GM12878 (cell line): ENCODE results near the gene OPRM1. TPM values are rescaled to one million over a fixed set of nuclear protein-coding genes. Genes with fewer than 3 reads are reported as not detected.

Experiments
- ATAC-seq: fragments of 200-7000 bp; cut with Tn5 transposase; 3 replicates; pipeline ENCODE4 v1.9.1; 2020; ENCODE audit warnings: mild to moderate bottlenecking, moderate library complexity
- BruUV-seq: library from RNA; stranded (reverse); fragments of 400-500 nt; replicated peaks from 2 replicates; lab custom pipeline; 2021; lab: Mats Ljungman, UMichigan
- CTCF ChIA-PET: fragments of 300-600 bp; sonication (Branson Sonifier 250); formaldehyde crosslinking; extraction: SDS; loops from one replicate; lab custom pipeline; 2021; ENCODE audit warnings: inconsistent platforms; lab: Yijun Ruan, JAX
- POLR2A ChIA-PET: fragments of 350-600 bp; formaldehyde crosslinking; extraction: SDS; loops from one replicate; lab custom pipeline; 2021; ENCODE audit warnings: inconsistent platforms; lab: Charles Lee
- RAD21 ChIA-PET: fragments of 300-600 bp; sonication (Branson Sonifier 250); formaldehyde crosslinking; loops from one replicate; lab custom pipeline; 2023; ENCODE audit warnings: antibody characterized with exemption; ENCODE audit not compliant: unreplicated experiment; lab: Charles Lee
- SMC1A ChIA-PET: fragments of 300-600 bp; sonication (Branson Sonifier 250); formaldehyde crosslinking; loops from one replicate; lab custom pipeline; 2023; ENCODE audit not compliant: unreplicated experiment, uncharacterized antibody; lab: Charles Lee
- DNase-seq: peaks from one replicate; pipeline ENCODE4 v3.0.0-alpha.2; 2011; ENCODE audit warnings: low read depth, low spot score
- FAIRE-seq: peaks from 3 replicates; lab custom pipeline; 2011; peaks lifted over from hg19 to GRCh38; lab: Jason Lieb, UNC
- H2AFZ ChIP-seq: 2 replicates; pipeline ENCODE4 v1.6.0; 2011; ENCODE audit warnings: low read depth, low read length, control low read depth; ENCODE audit not compliant: control insufficient read depth
- H3K27ac ChIP-seq: 2 replicates; pipeline ENCODE4 v1.5.1; 2011; ENCODE audit warnings: control low read depth; ENCODE audit not compliant: control insufficient read depth, insufficient read depth
- H3K27me3 ChIP-seq, 2 experiments: replicated peaks in 1 of 2; 2 replicates each; pipeline versions ENCODE4 v1.6.0 to v1.6.1; 2011; ENCODE audit warnings: low read length in 1 of 2; ENCODE audit not compliant: control insufficient read depth in 2 of 2, insufficient read depth in 2 of 2
- H3K36me3 ChIP-seq, 2 experiments: 2 replicates each; pipeline ENCODE4 v1.5.1; 2011; ENCODE audit warnings: low read length in 1 of 2; ENCODE audit not compliant: control insufficient read depth in 2 of 2, insufficient read depth in 2 of 2
- H3K4me1 ChIP-seq: 2 replicates; pipeline ENCODE4 v1.6.1; 2011; ENCODE audit warnings: mild to moderate bottlenecking, low read length, moderate library complexity, mixed read lengths; ENCODE audit not compliant: control insufficient read depth, insufficient read depth
- H3K4me2 ChIP-seq: 2 replicates; pipeline ENCODE4 v1.6.0; 2011; ENCODE audit warnings: control low read depth; ENCODE audit not compliant: control insufficient read depth, insufficient read depth
- H3K4me3 ChIP-seq: fragments of 200-600 bp; sonication (generic); 2 replicates; pipeline ENCODE4 v1.5.1; 2016
- H3K79me2 ChIP-seq: 2 replicates; pipeline ENCODE4 v1.6.0; 2011; ENCODE audit warnings: low read length; ENCODE audit not compliant: control insufficient read depth, insufficient read depth
- H3K9ac ChIP-seq: 2 replicates; pipeline ENCODE4 v1.8.0; 2011; ENCODE audit warnings: low read length, control low read depth, mixed read lengths; ENCODE audit not compliant: control insufficient read depth, insufficient read depth
- H3K9me3 ChIP-seq: replicated peaks from 3 replicates; pipeline ENCODE4 v1.5.1; 2011; ENCODE audit warnings: mild to moderate bottlenecking, low read length; ENCODE audit not compliant: control insufficient read depth, insufficient read depth
- H4K20me1 ChIP-seq: 2 replicates; pipeline ENCODE4 v1.6.0; 2011; ENCODE audit not compliant: control insufficient read depth, insufficient read depth
- ASH2L ChIP-seq: fragments of 300-600, 200-600 bp; sonication (generic); IDR thresholded peaks from 2 replicates; pipeline ENCODE4 v1.6.1; 2017; ENCODE audit warnings: low read depth, mild to moderate bottlenecking, borderline replicate concordance
- BACH1 ChIP-seq: fragments of 450-650 bp; IDR thresholded peaks from 2 replicates; pipeline ENCODE4 v1.6.1; 2017; ENCODE audit warnings: mild to moderate bottlenecking, borderline replicate concordance
- CREM ChIP-seq: IDR thresholded peaks from 2 replicates; pipeline ENCODE4 v1.6.1; 2014; ENCODE audit warnings: antibody characterized with exemption, low read depth
- EGR1 ChIP-seq, 2 experiments: IDR thresholded peaks; 1 replicate in 1 of 2; 2 replicates in 1 of 2; pipeline ENCODE4 v1.6.1; 2011 to 2012; ENCODE audit warnings: low read depth in 2 of 2, low read length in 2 of 2, borderline replicate concordance in 1 of 2, mild to moderate bottlenecking in 1 of 2, moderate library complexity in 1 of 2
- IKZF2 ChIP-seq, 2 experiments: fragments of 450-650 bp; IDR thresholded peaks; 2 replicates each; pipeline ENCODE4 v1.6.1; 2017; ENCODE audit warnings: mild to moderate bottlenecking in 2 of 2, moderate library complexity in 2 of 2
- IRF4 ChIP-seq: IDR thresholded peaks from 2 replicates; pipeline ENCODE4 v1.6.1; 2011; ENCODE audit warnings: low read depth, low read length
- MXI1 ChIP-seq: fragments of 150-350 bp; IDR thresholded peaks from 2 replicates; pipeline ENCODE4 v1.6.1; 2011; ENCODE audit warnings: low read depth, mild to moderate bottlenecking, inconsistent platforms, low read length, improper control_type of control experiment
- NR2F1 ChIP-seq: fragments of 450-650 bp; conservative IDR thresholded peaks from 2 replicates; pipeline ENCODE4 v1.6.1; 2017; ENCODE audit warnings: mild to moderate bottlenecking
- POLR2A ChIP-seq: IDR thresholded peaks from 2 replicates; pipeline ENCODE4 v1.6.1; 2011; ENCODE audit warnings: low read depth, mild to moderate bottlenecking, low read length
- SMC3 ChIP-seq: IDR thresholded peaks from 2 replicates; pipeline ENCODE4 v1.6.1; 2011; ENCODE audit warnings: low read length, improper control_type of control experiment, borderline replicate concordance
- SRF ChIP-seq, 2 experiments: IDR thresholded peaks; 2 replicates each; pipeline ENCODE4 v1.6.1; 2011; ENCODE audit warnings: low read depth in 2 of 2, low read length in 2 of 2, mild to moderate bottlenecking in 1 of 2, moderate library complexity in 1 of 2
- SUPT20H ChIP-seq: IDR thresholded peaks from 2 replicates; pipeline ENCODE4 v1.6.1; 2011; ENCODE audit warnings: low read depth, mild to moderate bottlenecking, low read length, moderate library complexity, borderline replicate concordance; ENCODE audit not compliant: control insufficient read depth
- TCF12 ChIP-seq: IDR thresholded peaks from 2 replicates; pipeline ENCODE4 v1.6.1; 2011; ENCODE audit warnings: low read depth, mild to moderate bottlenecking, low read length
- YBX1 ChIP-seq: fragments of 450-650 bp; IDR thresholded peaks from 2 replicates; pipeline ENCODE4 v1.6.1; 2016; ENCODE audit warnings: antibody characterized with exemption
- ZZZ3 ChIP-seq: IDR thresholded peaks from 2 replicates; pipeline ENCODE4 v1.6.1; 2011; ENCODE audit warnings: low read depth; ENCODE audit not compliant: control insufficient read depth, insufficient read length
- WGBS: methylation state at CpG from one replicate; pipeline ENCODE4 v1.1.6; 2016; ENCODE audit warnings: low lambda C conversion rate; ENCODE audit not compliant: insufficient replicate concordance, insufficient coverage; ENCODE audit errors: missing lambda C conversion rate; 5-methylcytosine and 5-hydroxymethylcytosine counted together
- in situ Hi-C: fragments of 300-500 bp; cut with MboI; formaldehyde crosslinking; loops from 9 replicates; pipeline ENCODE4 v1.14.3; 2018; ENCODE audit warnings: mixed read lengths
- intact Hi-C: fragments of 100-400 bp; cut with micrococcal nuclease; formaldehyde crosslinking; loops from one replicate; pipeline ENCODE4 v1.14.2; 2022; ENCODE audit not compliant: unreplicated experiment
- polyA plus RNA-seq, 11 experiments: library from polyadenylated mRNA; depleted of rRNA in 4 of 11; unstranded in 6 of 11; stranded (reverse) in 5 of 11; fragments of >200 nt; fragmentation: Nextera tagmentation in 4 of 11; fragmentation: Illumina TruSeq in 1 of 11; extraction: Ambion mirVana in 4 of 11; extraction: Trizol in 1 of 11; gene quantifications; 1 replicate in 1 of 11; 2 replicates in 10 of 11; pipeline versions ENCODE4 v1.2.1 to v1.2.3, GENCODE V29; 2011 to 2016; ENCODE audit warnings: inconsistent platforms in 2 of 11, missing spikeins in 2 of 11, low read depth in 1 of 11
- total RNA-seq, 4 experiments: library from RNA; depleted of rRNA in 3 of 4; stranded (reverse); fragments of >200 nt in 3 of 4; fragmentation: Illumina TruSeq in 1 of 4; extraction: Trizol in 1 of 4; gene quantifications; 2 replicates each; pipeline versions ENCODE4 v1.2.1 to v1.2.3, GENCODE V29; 2013 to 2021
- TF ChIP-seq, protein P1 (sequence below): fragments of 450-650 bp; conservative IDR thresholded peaks from 2 replicates; pipeline ENCODE4 v1.6.1; 2017; ENCODE audit warnings: mild to moderate bottlenecking, moderate library complexity
- TF ChIP-seq, protein P2 (sequence below): IDR thresholded peaks from 2 replicates; pipeline ENCODE4 v1.6.1; 2011; ENCODE audit warnings: low read depth, low read length, improper control_type of control experiment, borderline replicate concordance
- TF ChIP-seq, protein P3 (sequence below): fragments of 450-650 bp; IDR thresholded peaks from 2 replicates; pipeline ENCODE4 v1.6.1; 2016; ENCODE audit warnings: mild to moderate bottlenecking, moderate library complexity, borderline replicate concordance

The OPRM1 gene
- total and polyA plus RNA-seq, 10 of the 15 experiments (the other 5 are each of a cell fraction or from before 2014, with no cell fraction given): not detected

DNA sequence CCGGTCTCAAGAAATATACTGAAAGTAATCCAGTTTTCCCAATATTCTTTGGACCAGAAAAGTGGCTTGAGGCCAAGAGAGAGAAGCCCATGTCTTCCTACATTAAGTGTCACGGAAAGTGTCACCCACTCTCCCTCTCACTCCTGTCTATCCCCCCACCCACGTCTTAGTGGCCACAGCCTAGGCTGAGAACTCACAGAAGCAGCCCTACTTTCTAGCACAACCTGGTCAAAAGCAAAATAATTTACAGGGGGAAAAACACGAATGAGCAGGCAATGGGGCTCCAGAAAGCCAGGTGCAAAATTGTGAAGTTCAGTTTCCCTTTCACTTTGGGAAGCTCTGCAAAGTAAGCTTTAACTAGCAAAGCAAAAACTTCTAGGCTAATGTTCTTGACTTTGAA is 118.0 kb downstream of the OPRM1 start:
- H3K4me2 ChIP-seq: peak overlapping the region; percentile 95
- TF ChIP-seq YBX1 (no peak), SMC3 (0 out of 2 replicates have a peak, but pooled peaks have one; percentile 7), IKZF2 (IDR thresholded peaks at IDR 0.05) (peak; percentile 48 to 66; a peak in 2 of 4 replicates), POLR2A (no peak), MXI1 (0 out of 2 replicates have a peak, but pooled peaks have one; percentile 11), TCF12 (0 out of 2 replicates have a peak, but pooled peaks have one; percentile 41), ASH2L (no peak), SUPT20H (no peak), EGR1 (IDR thresholded peaks at IDR 0.05; ENCODE audit: borderline replicate concordance in 1 of 2, low read depth in 2 of 2, low read length in 2 of 2) (no peak), IRF4 (no peak), BACH1 (no peak), CREM (no peak), ZZZ3 (no peak), NR2F1 (no peak), SRF (IDR thresholded peaks at IDR 0.05; ENCODE audit: low read depth in 2 of 2, low read length in 2 of 2) (no peak)
- TF ChIP-seq, protein P1, sequence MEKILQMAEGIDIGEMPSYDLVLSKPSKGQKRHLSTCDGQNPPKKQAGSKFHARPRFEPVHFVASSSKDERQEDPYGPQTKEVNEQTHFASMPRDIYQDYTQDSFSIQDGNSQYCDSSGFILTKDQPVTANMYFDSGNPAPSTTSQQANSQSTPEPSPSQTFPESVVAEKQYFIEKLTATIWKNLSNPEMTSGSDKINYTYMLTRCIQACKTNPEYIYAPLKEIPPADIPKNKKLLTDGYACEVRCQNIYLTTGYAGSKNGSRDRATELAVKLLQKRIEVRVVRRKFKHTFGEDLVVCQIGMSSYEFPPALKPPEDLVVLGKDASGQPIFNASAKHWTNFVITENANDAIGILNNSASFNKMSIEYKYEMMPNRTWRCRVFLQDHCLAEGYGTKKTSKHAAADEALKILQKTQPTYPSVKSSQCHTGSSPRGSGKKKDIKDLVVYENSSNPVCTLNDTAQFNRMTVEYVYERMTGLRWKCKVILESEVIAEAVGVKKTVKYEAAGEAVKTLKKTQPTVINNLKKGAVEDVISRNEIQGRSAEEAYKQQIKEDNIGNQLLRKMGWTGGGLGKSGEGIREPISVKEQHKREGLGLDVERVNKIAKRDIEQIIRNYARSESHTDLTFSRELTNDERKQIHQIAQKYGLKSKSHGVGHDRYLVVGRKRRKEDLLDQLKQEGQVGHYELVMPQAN: no peak
- TF ChIP-seq, protein P2, sequence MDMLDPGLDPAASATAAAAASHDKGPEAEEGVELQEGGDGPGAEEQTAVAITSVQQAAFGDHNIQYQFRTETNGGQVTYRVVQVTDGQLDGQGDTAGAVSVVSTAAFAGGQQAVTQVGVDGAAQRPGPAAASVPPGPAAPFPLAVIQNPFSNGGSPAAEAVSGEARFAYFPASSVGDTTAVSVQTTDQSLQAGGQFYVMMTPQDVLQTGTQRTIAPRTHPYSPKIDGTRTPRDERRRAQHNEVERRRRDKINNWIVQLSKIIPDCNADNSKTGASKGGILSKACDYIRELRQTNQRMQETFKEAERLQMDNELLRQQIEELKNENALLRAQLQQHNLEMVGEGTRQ: no peak
- TF ChIP-seq, protein P3, sequence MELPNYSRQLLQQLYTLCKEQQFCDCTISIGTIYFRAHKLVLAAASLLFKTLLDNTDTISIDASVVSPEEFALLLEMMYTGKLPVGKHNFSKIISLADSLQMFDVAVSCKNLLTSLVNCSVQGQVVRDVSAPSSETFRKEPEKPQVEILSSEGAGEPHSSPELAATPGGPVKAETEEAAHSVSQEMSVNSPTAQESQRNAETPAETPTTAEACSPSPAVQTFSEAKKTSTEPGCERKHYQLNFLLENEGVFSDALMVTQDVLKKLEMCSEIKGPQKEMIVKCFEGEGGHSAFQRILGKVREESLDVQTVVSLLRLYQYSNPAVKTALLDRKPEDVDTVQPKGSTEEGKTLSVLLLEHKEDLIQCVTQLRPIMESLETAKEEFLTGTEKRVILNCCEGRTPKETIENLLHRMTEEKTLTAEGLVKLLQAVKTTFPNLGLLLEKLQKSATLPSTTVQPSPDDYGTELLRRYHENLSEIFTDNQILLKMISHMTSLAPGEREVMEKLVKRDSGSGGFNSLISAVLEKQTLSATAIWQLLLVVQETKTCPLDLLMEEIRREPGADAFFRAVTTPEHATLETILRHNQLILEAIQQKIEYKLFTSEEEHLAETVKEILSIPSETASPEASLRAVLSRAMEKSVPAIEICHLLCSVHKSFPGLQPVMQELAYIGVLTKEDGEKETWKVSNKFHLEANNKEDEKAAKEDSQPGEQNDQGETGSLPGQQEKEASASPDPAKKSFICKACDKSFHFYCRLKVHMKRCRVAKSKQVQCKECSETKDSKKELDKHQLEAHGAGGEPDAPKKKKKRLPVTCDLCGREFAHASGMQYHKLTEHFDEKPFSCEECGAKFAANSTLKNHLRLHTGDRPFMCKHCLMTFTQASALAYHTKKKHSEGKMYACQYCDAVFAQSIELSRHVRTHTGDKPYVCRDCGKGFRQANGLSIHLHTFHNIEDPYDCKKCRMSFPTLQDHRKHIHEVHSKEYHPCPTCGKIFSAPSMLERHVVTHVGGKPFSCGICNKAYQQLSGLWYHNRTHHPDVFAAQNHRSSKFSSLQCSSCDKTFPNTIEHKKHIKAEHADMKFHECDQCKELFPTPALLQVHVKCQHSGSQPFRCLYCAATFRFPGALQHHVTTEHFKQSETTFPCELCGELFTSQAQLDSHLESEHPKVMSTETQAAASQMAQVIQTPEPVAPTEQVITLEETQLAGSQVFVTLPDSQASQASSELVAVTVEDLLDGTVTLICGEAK: no peak

More for the DNA sequence above, 118.0 kb downstream of the OPRM1 start:
- Histone ChIP-seq H3K27ac (peak overlapping the region; percentile 64), H3K36me3 (peaks cover 7 to 8% of the 10 kb centered on the region in 2 experiments; a peak in 3 of 4 replicates), H3K9ac (peak overlapping the region; percentile 37), H3K79me2 (peaks cover 4% of the 10 kb centered on the region), H3K4me1 (peaks cover 24% of the 10 kb centered on the region), H3K27me3 (no peaks in the 10 kb centered on the region), H3K4me3 (peak overlapping the region; percentile 35; the same call in 1 of the 2 replicates), H3K9me3 (peaks cover 7% of the 10 kb centered on the region), H2AFZ (peak overlapping the region; percentile 64; the same call in 1 of the 2 replicates), H4K20me1 (no peaks in the 10 kb centered on the region)
- BruUV-seq: no TSS peak
- POLR2A ChIA-PET: interaction anchor here (0.6 to 1.7 kb wide), 5 partner anchors 76 to 120 kb away, joined by 3 to 5 read pairs (median 4); no protein-coding TSS in a partner anchor
- ATAC-seq: peak; percentile 68
- intact Hi-C loops (loop anchor here (5.0 kb wide), 3 partner anchors 75 to 450 kb away; partner anchors contain the start of gene IPCEF1), in situ Hi-C loops (loop anchor here (5.0 kb wide), 2 partner anchors 120 to 200 kb away; partner anchors contain the start of gene IPCEF1)
- no peak for DNase-seq
- SMC1A ChIA-PET: interaction anchor here (0.7 to 16.7 kb wide), 20 partner anchors 9 to 198 kb away, joined by 3 to 258 read pairs (median 3); no protein-coding TSS in a partner anchor
- no peak for FAIRE-seq
- WGBS: 28% methylated on average over 4 of the region's 4 CpGs
- CTCF ChIA-PET: interaction anchor here (0.8 to 6.6 kb wide), 9 partner anchors 77 to 214 kb away, joined by 3 to 110 read pairs (median 11); no protein-coding TSS in a partner anchor
- RAD21 ChIA-PET: interaction anchor here (0.8 to 6.2 kb wide), 19 partner anchors 14 to 517 kb away, joined by 3 to 56 read pairs (median 5); partner anchors contain the start of gene IPCEF1
